Karpas-422 (cell line): Measurements from ENCODE around the gene AKAP9. TPM values are rescaled to one million over a fixed set of nuclear protein-coding genes. Genes with fewer than 3 reads are reported as not detected.
"Not testable (repeated sequence)": the region's sequence is repeated elsewhere in the genome, so short reads cannot be mapped to it uniquely, and the experiment has no call there.

Experiments
- DNase-seq: peaks from one replicate; pipeline ENCODE4 v3.0.0-alpha.2; 2015
- H2AFZ ChIP-seq: fragments of 200-600 bp; sonication (generic); 2 replicates; pipeline ENCODE4 v1.6.1; 2014; ENCODE audit warnings: antibody characterized with exemption, low read length, mixed read lengths
- H3K27ac ChIP-seq: fragments of 200-600 bp; sonication (generic); 2 replicates; pipeline ENCODE4 v1.5.1; 2014; ENCODE audit warnings: mild to moderate bottlenecking, low read length, moderate library complexity
- H3K27me3 ChIP-seq: fragments of 200-600 bp; sonication (generic); 2 replicates; pipeline ENCODE4 v1.6.1; 2014; ENCODE audit warnings: low read length, mixed read lengths
- H3K36me3 ChIP-seq: fragments of 200-600 bp; sonication (generic); 2 replicates; pipeline ENCODE4 v1.6.1; 2014; ENCODE audit warnings: low read length, mixed read lengths; ENCODE audit not compliant: insufficient read depth
- H3K4me1 ChIP-seq: fragments of 200-600 bp; sonication (generic); 2 replicates; pipeline ENCODE4 v1.6.1; 2014; ENCODE audit warnings: mild to moderate bottlenecking, low read length, mixed read lengths
- H3K4me2 ChIP-seq: fragments of 200-600 bp; sonication (generic); 2 replicates; pipeline ENCODE4 v1.6.1; 2014; ENCODE audit warnings: low read length, low read depth, mild to moderate bottlenecking; ENCODE audit not compliant: poor library complexity, severe bottlenecking
- H3K4me3 ChIP-seq: fragments of 200-600 bp; sonication (generic); 2 replicates; pipeline ENCODE4 v1.5.1; 2014; ENCODE audit warnings: mild to moderate bottlenecking, antibody characterized with exemption, low read length, mixed read lengths
- H3K79me2 ChIP-seq: fragments of 200-600 bp; sonication (generic); 2 replicates; pipeline ENCODE4 v1.6.1; 2014; ENCODE audit warnings: mild to moderate bottlenecking, low read length, mixed read lengths
- H3K9ac ChIP-seq: fragments of 200-600 bp; sonication (generic); 2 replicates; pipeline ENCODE4 v1.6.0; 2014; ENCODE audit warnings: low read length
- H3K9me2 ChIP-seq: fragments of 200-600 bp; sonication (generic), shearing (Covaris generic); replicated peaks from 2 replicates; pipeline ENCODE4 v1.6.0; 2014; ENCODE audit warnings: mild to moderate bottlenecking, low read length, moderate library complexity; ENCODE audit not compliant: insufficient read depth
- H3K9me3 ChIP-seq: fragments of 300-700, 200-600 bp; sonication (generic); 2 replicates; pipeline ENCODE4 v1.6.1; 2014; ENCODE audit warnings: low read length, mixed read lengths
- H4K20me1 ChIP-seq: fragments of 200-600 bp; sonication (generic); 2 replicates; pipeline ENCODE4 v1.6.1; 2014; ENCODE audit warnings: mild to moderate bottlenecking, antibody characterized with exemption, low read length, low read depth; ENCODE audit not compliant: insufficient read depth
- total RNA-seq: library from RNA; depleted of rRNA; stranded (reverse); fragments of >200 nt; shearing (Covaris generic); gene quantifications from 2 replicates; pipeline ENCODE4 v1.2.3, GENCODE V29; 2014; ENCODE audit warnings: low replicate concordance

AKAP9 gene
- total RNA-seq, 1 experiment from 2014 or later = 92.9 TPM

GRCh38 chr7:91962419-91962818, 21.8 kb downstream of the AKAP9 start:
- Histone ChIP-seq H3K4me3 (no peak overlapping the region), H3K9me2 (no peaks in the 10 kb centered on the region), H3K79me2 (peaks cover 82% of the 10 kb centered on the region), H3K36me3 (no peaks in the 10 kb centered on the region), H2AFZ (no peak overlapping the region), H3K4me1 (peaks cover 3% of the 10 kb centered on the region; the same call in 1 of the 2 replicates), H3K27me3 (no peaks in the 10 kb centered on the region), H3K9ac (no peak overlapping the region), H3K4me2 (no peak overlapping the region), H4K20me1 (no peaks in the 10 kb centered on the region), H3K9me3 (no peaks in the 10 kb centered on the region), H3K27ac (no peak overlapping the region)
- DNase-seq = no peak

- not testable (repeated sequence) for H3K9ac ChIP-seq, H3K9me3 ChIP-seq, H4K20me1 ChIP-seq, H3K36me3 ChIP-seq, H2AFZ ChIP-seq, H3K27me3 ChIP-seq, DNase-seq, H3K27ac ChIP-seq, H3K4me2 ChIP-seq, H3K4me1 ChIP-seq, H3K9me2 ChIP-seq, H3K4me3 ChIP-seq
- peaks cover 88% of the 10 kb centered on the region for H3K79me2 ChIP-seq
These were observed 26.9 kb downstream of the AKAP9 start for GRCh38 chr7:91967513-91967912.

GRCh38 chr7:91973639-91974038, 33.0 kb downstream of the AKAP9 start:
- no peak overlapping the region for H2AFZ ChIP-seq
- H3K79me2 ChIP-seq = peaks cover 65% of the 10 kb centered on the region
- DNase-seq = no peak
- H3K4me3 ChIP-seq = no peak overlapping the region
- H3K36me3 ChIP-seq = 0 out of 2 replicates have a peak, but pooled peaks cover 4% of the 10 kb centered on the region
- H3K9me2 ChIP-seq = no peaks in the 10 kb centered on the region
- no peak overlapping the region for H3K27ac ChIP-seq
- no peak overlapping the region for H3K9ac ChIP-seq
- no peaks in the 10 kb centered on the region for H3K4me1 ChIP-seq
- H4K20me1 ChIP-seq = no peaks in the 10 kb centered on the region
- no peaks in the 10 kb centered on the region for H3K27me3 ChIP-seq
- H3K4me2 ChIP-seq = no peak overlapping the region
- H3K9me3 ChIP-seq = no peaks in the 10 kb centered on the region

GRCh38 chr7:91974066-91974465, 33.4 kb downstream of the AKAP9 start:
- no peaks in the 10 kb centered on the region for H3K27me3 ChIP-seq
- H3K9ac ChIP-seq = no peak overlapping the region
- no peaks in the 10 kb centered on the region for H3K4me1 ChIP-seq
- no peak overlapping the region for H3K27ac ChIP-seq
- H3K79me2 ChIP-seq = peaks cover 61% of the 10 kb centered on the region
- H3K9me3 ChIP-seq = no peaks in the 10 kb centered on the region
- H3K4me2 ChIP-seq = no peak overlapping the region
- 0 out of 2 replicates have a peak, but pooled peaks cover 4% of the 10 kb centered on the region for H3K36me3 ChIP-seq
- H3K4me3 ChIP-seq = no peak overlapping the region
- no peak overlapping the region for H2AFZ ChIP-seq
- H3K9me2 ChIP-seq = no peaks in the 10 kb centered on the region
- H4K20me1 ChIP-seq = no peaks in the 10 kb centered on the region
- DNase-seq = no peak

- no peak overlapping the region for H3K9ac ChIP-seq
These were observed 36.1 kb downstream of the AKAP9 start for GRCh38 chr7:91976743-91977142.

GRCh38 chr7:91979590-91979989, 38.9 kb downstream of the AKAP9 start:
- no peaks in the 10 kb centered on the region for H3K4me1 ChIP-seq
- H3K27ac ChIP-seq = no peak overlapping the region
- 0 out of 2 replicates have a peak, but pooled peaks cover 6% of the 10 kb centered on the region for H3K36me3 ChIP-seq
- no peak overlapping the region for H3K4me2 ChIP-seq
- H3K9me2 ChIP-seq = no peaks in the 10 kb centered on the region
- no peak overlapping the region for H3K9ac ChIP-seq
- peaks cover 29% of the 10 kb centered on the region for H3K79me2 ChIP-seq
- H3K9me3 ChIP-seq = no peaks in the 10 kb centered on the region
- H3K27me3 ChIP-seq = no peaks in the 10 kb centered on the region
- no peak overlapping the region for H3K4me3 ChIP-seq
- DNase-seq = no peak
- no peak overlapping the region for H2AFZ ChIP-seq
- no peaks in the 10 kb centered on the region for H4K20me1 ChIP-seq

More at GRCh38 chr7:91976743-91977142, 36.1 kb downstream of the AKAP9 start:
- H3K4me1 ChIP-seq = no peaks in the 10 kb centered on the region
- H3K27ac ChIP-seq = no peak overlapping the region
- H3K9me3 ChIP-seq = no peaks in the 10 kb centered on the region
- peaks cover 49% of the 10 kb centered on the region for H3K79me2 ChIP-seq
- no peaks in the 10 kb centered on the region for H4K20me1 ChIP-seq
- H3K9me2 ChIP-seq = no peaks in the 10 kb centered on the region
- DNase-seq = no peak
- no peak overlapping the region for H3K4me3 ChIP-seq
- 0 out of 2 replicates have a peak, but pooled peaks cover 10% of the 10 kb centered on the region for H3K36me3 ChIP-seq
- no peak overlapping the region for H3K4me2 ChIP-seq
- H3K27me3 ChIP-seq = no peaks in the 10 kb centered on the region
- H2AFZ ChIP-seq = no peak overlapping the region

- peaks cover 39% of the 10 kb centered on the region for H3K79me2 ChIP-seq
- not testable (repeated sequence) for H4K20me1 ChIP-seq, H3K9me3 ChIP-seq, H3K9ac ChIP-seq, H3K4me3 ChIP-seq, H3K9me2 ChIP-seq, H3K4me1 ChIP-seq, H3K36me3 ChIP-seq, H3K4me2 ChIP-seq, H3K27me3 ChIP-seq, H2AFZ ChIP-seq, DNase-seq, H3K27ac ChIP-seq
These were observed 41.7 kb downstream of the AKAP9 start for GRCh38 chr7:91982352-91982751.

GRCh38 chr7:91988213-91988612, 47.6 kb downstream of the AKAP9 start:
- Histone ChIP-seq H3K9ac (no peak overlapping the region), H3K79me2 (peaks cover 36% of the 10 kb centered on the region), H3K4me3 (no peak overlapping the region), H3K4me1 (no peaks in the 10 kb centered on the region), H3K4me2 (no peak overlapping the region), H4K20me1 (no peaks in the 10 kb centered on the region), H3K9me3 (no peaks in the 10 kb centered on the region), H3K36me3 (0 out of 2 replicates have a peak, but pooled peaks cover 2% of the 10 kb centered on the region), H3K27me3 (no peaks in the 10 kb centered on the region), H2AFZ (no peak overlapping the region), H3K27ac (no peak overlapping the region), H3K9me2 (no peaks in the 10 kb centered on the region)
- no peak for DNase-seq

GRCh38 chr7:91993976-91994375, 53.3 kb downstream of the AKAP9 start:
- H3K9ac ChIP-seq = no peak overlapping the region
- H3K9me2 ChIP-seq = no peaks in the 10 kb centered on the region
- no peak overlapping the region for H3K27ac ChIP-seq
- no peaks in the 10 kb centered on the region for H3K9me3 ChIP-seq
- H3K79me2 ChIP-seq = peaks cover 15% of the 10 kb centered on the region
- peaks cover 25% of the 10 kb centered on the region for H3K4me1 ChIP-seq
- H4K20me1 ChIP-seq = no peaks in the 10 kb centered on the region
- no peaks in the 10 kb centered on the region for H3K27me3 ChIP-seq
- no peak overlapping the region for H3K4me2 ChIP-seq
- no peaks in the 10 kb centered on the region; the same call in 1 of the 2 replicates for H3K36me3 ChIP-seq
- no peak overlapping the region for H2AFZ ChIP-seq
- no peak overlapping the region for H3K4me3 ChIP-seq
- no peak for DNase-seq
